K562 (cell line): ENCODE results near the gene TXNRD2. TPM values are rescaled to one million over a fixed set of nuclear protein-coding genes. Genes with fewer than 3 reads are reported as not detected.

Experiments
- AFF4 ChIP-seq: sonication (generic); formaldehyde crosslinking; IDR thresholded peaks from 2 replicates; pipeline ENCODE4 v1.8.0; 2023; ENCODE audit warnings: mild to moderate bottlenecking, missing genetic modification reagents
- CBFA2T3 ChIP-seq: fragments of 450-650 bp; IDR thresholded peaks from 2 replicates; pipeline ENCODE4 v1.6.1; 2017
- CBX3 ChIP-seq, 2 experiments: IDR thresholded peaks; 1 replicate in 1 of 2; 2 replicates in 1 of 2; pipeline ENCODE4 v1.6.1; 2012; ENCODE audit warnings: inconsistent platforms in 2 of 2, low read length in 2 of 2, borderline replicate concordance in 1 of 2, control low read depth in 1 of 2
- CBX5 ChIP-seq: IDR thresholded peaks from 2 replicates; pipeline ENCODE4 v1.6.1; 2014; ENCODE audit warnings: low read depth, borderline replicate concordance
- EGR1 ChIP-seq: fragments of 450-650 bp; conservative IDR thresholded peaks from 2 replicates; pipeline ENCODE4 v1.6.1; 2017; ENCODE audit warnings: mild to moderate bottlenecking
- FOSL1 ChIP-seq: fragments of 200-800 bp; sonication (Bioruptor generic); conservative IDR thresholded peaks from 2 replicates; pipeline ENCODE4 v1.6.1; 2016; ENCODE audit warnings: missing genetic modification characterization, missing compliant biosample characterization
- FOXO4 ChIP-seq: fragments of 450-650 bp; formaldehyde crosslinking; IDR thresholded peaks from 2 replicates; pipeline ENCODE4 v1.4.0; 2020; ENCODE audit warnings: mild to moderate bottlenecking, moderate library complexity
- HNRNPH1 ChIP-seq: fragments of 200-400 bp; formaldehyde crosslinking; optimal IDR thresholded peaks from 2 replicates; pipeline ENCODE3; 2017; ENCODE audit warnings: low read depth, mild to moderate bottlenecking, low read length, moderate library complexity
- HNRNPLL ChIP-seq: fragments of 200-400 bp; formaldehyde crosslinking; IDR thresholded peaks from 2 replicates; pipeline ENCODE4 v1.6.1; 2017; ENCODE audit warnings: low read length, low read depth, mild to moderate bottlenecking; ENCODE audit not compliant: poor library complexity, severe bottlenecking
- NFE2 ChIP-seq: IDR thresholded peaks from 2 replicates; pipeline ENCODE4 v1.6.1; 2014; ENCODE audit warnings: antibody characterized with exemption, low read depth
- NFIX ChIP-seq: fragments of 250-450 bp; sonication (Bioruptor Pico); IDR thresholded peaks from 2 replicates; pipeline ENCODE4 v1.4.0; 2020; ENCODE audit warnings: low read depth, mild to moderate bottlenecking, moderate library complexity
- NFYB ChIP-seq: IDR thresholded peaks from 2 replicates; pipeline ENCODE4 v1.6.1; 2011; ENCODE audit warnings: mild to moderate bottlenecking, moderate library complexity; ENCODE audit not compliant: insufficient read length; ENCODE audit errors: extremely low read depth
- PHF21A ChIP-seq: fragments of 450-650 bp; IDR thresholded peaks from 2 replicates; pipeline ENCODE4 v1.6.1; 2017; ENCODE audit warnings: low read depth, borderline replicate concordance
- PRDM10 ChIP-seq: fragments of 450-650 bp; IDR thresholded peaks from 2 replicates; pipeline ENCODE4 v1.6.1; 2018; ENCODE audit not compliant: partially characterized antibody
- RBM34 ChIP-seq: fragments of 200-400 bp; formaldehyde crosslinking; IDR thresholded peaks from 2 replicates; pipeline ENCODE4 v1.6.1; 2018; ENCODE audit warnings: low read length, borderline replicate concordance; ENCODE audit not compliant: insufficient read depth
- ZC3H8 ChIP-seq: fragments of 450-650 bp; IDR thresholded peaks from 2 replicates; pipeline ENCODE4 v1.6.1; 2017
- ZNF584 ChIP-seq: fragments of 200-800 bp; sonication (Bioruptor generic); IDR thresholded peaks from 2 replicates; pipeline ENCODE4 v1.6.1; 2016; ENCODE audit warnings: low read depth, mild to moderate bottlenecking, missing genetic modification characterization, missing compliant biosample characterization
- ZNF589 ChIP-seq: fragments of 200-800 bp; sonication (Bioruptor generic); IDR thresholded peaks from 2 replicates; pipeline ENCODE4 v1.6.1; 2016; ENCODE audit warnings: low read depth, missing genetic modification characterization, missing compliant biosample characterization
- polyA plus RNA-seq, 8 experiments: library from polyadenylated mRNA; depleted of rRNA in 4 of 8; stranded (reverse) in 5 of 8; unstranded in 3 of 8; fragments of >200 nt; fragmentation: Nextera tagmentation in 2 of 8; fragmentation: Illumina TruSeq in 1 of 8; extraction: Ambion mirVana in 2 of 8; extraction: Trizol in 1 of 8; gene quantifications; 2 replicates each; pipeline versions ENCODE4 v1.2.1 to v1.2.3, GENCODE V29; 2011 to 2014; ENCODE audit warnings: inconsistent platforms in 1 of 8, missing spikeins in 1 of 8
- total RNA-seq, 7 experiments: library from RNA; depleted of rRNA in 6 of 7; stranded (reverse); fragments of >200 nt in 6 of 7; fragmentation: Illumina TruSeq in 2 of 7; extraction: Trizol in 2 of 7; gene quantifications; 2 replicates each; pipeline versions ENCODE4 v1.2.1 to v1.2.3, GENCODE V29; 2011 to 2021; ENCODE audit warnings: low replicate concordance in 1 of 7

TXNRD2 gene
- total and polyA plus RNA-seq, 9 of the 15 experiments (the other 6 are each of a cell fraction or from before 2014, with no cell fraction given): 3.3 to 80.2 (median 49.4) TPM

- peak; percentile 63 for TF ChIP-seq NFE2
- peak; percentile 89; the same call in 1 of the 2 replicates for TF ChIP-seq PHF21A
- TF ChIP-seq HNRNPH1: no peak
- TF ChIP-seq EGR1: peak; percentile 100
- TF ChIP-seq PRDM10: peak; percentile 24
- TF ChIP-seq CBX3 (IDR thresholded peaks at IDR 0.05; ENCODE audit: borderline replicate concordance in 1 of 2, low read length in 2 of 2): peak; percentile 63 to 78
- TF ChIP-seq HNRNPLL: no peak
- TF ChIP-seq RBM34: no peak
- no peak; the same call in none of the 2 replicates for TF ChIP-seq ZNF589 (CRISPR knock-in tag)
- TF ChIP-seq AFF4 (CRISPR knock-in tag): no peak
- TF ChIP-seq ZNF584: peak; percentile 96
- TF ChIP-seq CBX5: no peak; the same call in 1 of the 2 replicates
- TF ChIP-seq NFIX (CRISPR knock-in tag): no peak
- no peak for TF ChIP-seq NFYB
- no peak for TF ChIP-seq ZC3H8
- TF ChIP-seq FOSL1 (tag): peak; percentile 100
- TF ChIP-seq CBFA2T3: peak; percentile 99
- peak; percentile 36; the same call in 1 of the 2 replicates for TF ChIP-seq FOXO4 (CRISPR knock-in tag)
Observed at GRCh38 chr22:19891317-19892256, 50.0 kb downstream of the TXNRD2 start (continued).
